ENCODE results near the gene PRSS53.
A peak's percentile ranks its signal among the peaks of the same experiment; 100 is the strongest.

PRSS53 gene

GRCh38 chr16:31077024-31077423, 11.7 kb downstream of the PRSS53 start:
- no peak for DNase-seq

- DNase-seq, result no peak
These were observed 12.4 kb downstream of the PRSS53 start for GRCh38 chr16:31076319-31076718.

- no peak for DNase-seq
These were observed 13.9 kb downstream of the PRSS53 start for GRCh38 chr16:31074814-31075183.

- DNase-seq, result peak; percentile 100
These were observed 14.6 kb downstream of the PRSS53 start, which contains the start of the genes ZNF646 and ZNF668 for GRCh38 chr16:31073970-31074813. ZNF646 (plus strand) TSS chr16:31074422; CDS start chr16:31076325, 1,903 bp downstream. ZNF668 (minus strand) TSS chr16:31074240; CDS start chr16:31064459, 9,781 bp downstream.

GRCh38 chr16:31073142-31073969, 15.4 kb downstream of the PRSS53 start:
- peak; percentile 95 for DNase-seq

- DNase-seq, result peak; percentile 68
These were observed 16.1 kb downstream of the PRSS53 start for GRCh38 chr16:31072540-31073141.

- DNase-seq, result no peak
These were observed 16.9 kb downstream of the PRSS53 start for GRCh38 chr16:31071861-31072260.

GRCh38 chr16:31067342-31067741, 21.4 kb downstream of the PRSS53 start:
- no peak for DNase-seq

- no peak for DNase-seq
These were observed 23.8 kb downstream of the PRSS53 start for GRCh38 chr16:31064882-31065461.

- no peak for DNase-seq
These were observed 24.7 kb downstream of the PRSS53 start for GRCh38 chr16:31063843-31064611.

GRCh38 chr16:31063495-31063842, 25.3 kb downstream of the PRSS53 start:
- DNase-seq, result no peak

GRCh38 chr16:31061813-31062440, 26.8 kb downstream of the PRSS53 start:
- DNase-seq, result no peak

- no peak for DNase-seq
These were observed 27.5 kb downstream of the PRSS53 start for GRCh38 chr16:31061126-31061812.

- no peak for DNase-seq
These were observed 33.1 kb downstream of the PRSS53 start for GRCh38 chr16:31055613-31056012.

GRCh38 chr16:31052114-31052513, 36.6 kb downstream of the PRSS53 start:
- DNase-seq, result peak; percentile 68

GRCh38 chr16:31050280-31051030, 38.3 kb downstream of the PRSS53 start:
- DNase-seq, result no peak

GRCh38 chr16:31043898-31044481, 44.8 kb downstream of the PRSS53 start:
- no peak for DNase-seq

- DNase-seq, result no peak
These were observed 45.4 kb downstream of the PRSS53 start for GRCh38 chr16:31043352-31043751.

- no peak for DNase-seq
These were observed 45.9 kb downstream of the PRSS53 start for GRCh38 chr16:31042866-31043265.

GRCh38 chr16:31038993-31039392, 49.8 kb downstream of the PRSS53 start:
- no peak for DNase-seq

Measured in hematopoietic multipotent progenitor cell treated with erythropoietin and hydrocortisone succinate and interleukin-3 and kit ligand, for 6 days (in vitro differentiated cells).